Measurements from ENCODE around the gene NFIA.

The NFIA gene

GRCh38 chr1:61083807-61084440 is 1.6 kb downstream of the NFIA start:
- no peak for DNase-seq (ENCODE audit: low spot score)

- DNase-seq (ENCODE audit: low spot score), result no peak
Observed at GRCh38 chr1:61084491-61085031, 2.2 kb downstream of the NFIA start.

- no peak for DNase-seq (ENCODE audit: low spot score)
Observed at GRCh38 chr1:61085206-61085982, 3.0 kb downstream of the NFIA start.

GRCh38 chr1:61085983-61086644 is 3.8 kb downstream of the NFIA start:
- no peak for DNase-seq (ENCODE audit: low spot score)

GRCh38 chr1:61087571-61087970 is 5.2 kb downstream of the NFIA start:
- no peak for DNase-seq (ENCODE audit: low spot score)

- no peak for DNase-seq (ENCODE audit: low spot score)
Observed at GRCh38 chr1:61088163-61088974, 6.0 kb downstream of the NFIA start.

GRCh38 chr1:61089338-61089737 is 7.0 kb downstream of the NFIA start:
- no peak for DNase-seq (ENCODE audit: low spot score)

GRCh38 chr1:61089741-61090140 is 7.4 kb downstream of the NFIA start:
- DNase-seq (ENCODE audit: low spot score), result no peak

- DNase-seq (ENCODE audit: low spot score), result no peak
Observed at GRCh38 chr1:61090546-61091202, 8.3 kb downstream of the NFIA start.

- no peak for DNase-seq (ENCODE audit: low spot score)
Observed at GRCh38 chr1:61091455-61091854, 9.1 kb downstream of the NFIA start.

GRCh38 chr1:61092642-61093041 is 10.3 kb downstream of the NFIA start:
- DNase-seq (ENCODE audit: low spot score), result no peak

GRCh38 chr1:61093525-61094137 is 11.3 kb downstream of the NFIA start:
- no peak for DNase-seq (ENCODE audit: low spot score)

GRCh38 chr1:61094677-61095469 is 12.5 kb downstream of the NFIA start:
- DNase-seq (ENCODE audit: low spot score), result no peak

GRCh38 chr1:61095470-61095812 is 13.1 kb downstream of the NFIA start:
- DNase-seq (ENCODE audit: low spot score), result no peak

- DNase-seq (ENCODE audit: low spot score), result peak; percentile 46
Observed at GRCh38 chr1:61097317-61097716, 15.0 kb downstream of the NFIA start.

- no peak for DNase-seq (ENCODE audit: low spot score)
Observed at GRCh38 chr1:61097722-61098121, 15.4 kb downstream of the NFIA start.

- no peak for DNase-seq (ENCODE audit: low spot score)
Observed at GRCh38 chr1:61098333-61098732, 16.0 kb downstream of the NFIA start.

GRCh38 chr1:61098906-61099437 is 16.6 kb downstream of the NFIA start:
- no peak for DNase-seq (ENCODE audit: low spot score)

GRCh38 chr1:61100578-61100977 is 18.2 kb downstream of the NFIA start:
- DNase-seq (ENCODE audit: low spot score), result no peak

- no peak for DNase-seq (ENCODE audit: low spot score)
Observed at GRCh38 chr1:61101536-61101935, 19.2 kb downstream of the NFIA start.
